HG03135 (cell line): ENCODE results near the gene OR7G1.
"Not testable (repeated sequence)": the region's sequence is repeated elsewhere in the genome, so short reads cannot be mapped to it uniquely, and the experiment has no call there.

Experiments used
- ATAC-seq: cut with Tn5 transposase; IDR thresholded peaks from one replicate; pipeline ENCODE4 v1.9.1; 2021; ENCODE audit warnings: mild to moderate bottlenecking, moderate library complexity; ENCODE audit not compliant: unreplicated experiment

OR7G1 gene

DNA sequence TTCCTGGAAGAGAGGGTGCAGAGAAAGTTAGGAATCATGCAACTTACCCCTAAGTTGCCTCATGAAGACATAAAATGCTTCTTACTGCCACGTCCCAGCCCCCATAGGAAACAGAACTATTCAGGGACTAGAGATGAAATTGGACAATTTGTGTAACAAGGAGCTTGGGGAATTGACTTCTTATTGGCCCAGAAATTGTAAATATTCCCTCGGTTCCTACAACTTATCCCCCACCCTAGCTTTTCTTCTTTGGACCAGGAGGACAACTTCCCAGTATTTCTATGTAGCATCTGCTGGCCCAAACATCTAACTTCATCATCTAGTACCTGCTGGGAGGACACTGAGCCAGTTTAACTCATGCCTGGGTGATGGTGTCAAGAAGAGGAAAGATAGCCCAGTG, 28.8 kb downstream of the OR7G1 start, which contains the start of gene OR1M1:
Gene OR1M1, plus strand, starts transcription at position 301 of the 400 bp plus-strand sequence. CDS start 6,184 bp downstream, outside the sequence.
- ATAC-seq, result no peak

GRCh38 chr19:9078651-9079050, 36.9 kb downstream of the OR7G1 start:
- no peak for ATAC-seq

DNA sequence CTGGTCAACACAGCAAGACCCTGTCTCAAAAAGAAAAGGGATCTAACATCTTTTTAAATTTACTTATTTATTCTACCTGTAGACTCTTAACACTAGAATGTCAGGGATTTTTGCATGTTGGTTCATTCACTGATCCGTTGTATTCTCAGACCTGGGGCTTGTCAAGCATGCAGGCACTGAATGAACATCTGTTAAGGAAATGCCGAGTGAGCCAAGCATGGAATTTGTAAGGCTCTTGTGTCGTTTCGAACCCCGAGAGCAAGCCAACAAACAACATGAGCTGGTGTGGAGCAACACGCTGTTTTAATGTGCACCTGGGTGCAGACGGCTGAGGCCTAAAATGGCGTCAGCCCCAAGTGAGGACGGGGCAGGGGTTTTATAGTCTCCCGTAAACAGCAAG, 38.7 kb downstream of the OR7G1 start:
- ATAC-seq, result no peak

- ATAC-seq, result no peak
Observed at GRCh38 chr19:9075064-9075949, 40.3 kb downstream of the OR7G1 start.

GRCh38 chr19:9073806-9074205, 41.8 kb downstream of the OR7G1 start:
- no peak for ATAC-seq

DNA sequence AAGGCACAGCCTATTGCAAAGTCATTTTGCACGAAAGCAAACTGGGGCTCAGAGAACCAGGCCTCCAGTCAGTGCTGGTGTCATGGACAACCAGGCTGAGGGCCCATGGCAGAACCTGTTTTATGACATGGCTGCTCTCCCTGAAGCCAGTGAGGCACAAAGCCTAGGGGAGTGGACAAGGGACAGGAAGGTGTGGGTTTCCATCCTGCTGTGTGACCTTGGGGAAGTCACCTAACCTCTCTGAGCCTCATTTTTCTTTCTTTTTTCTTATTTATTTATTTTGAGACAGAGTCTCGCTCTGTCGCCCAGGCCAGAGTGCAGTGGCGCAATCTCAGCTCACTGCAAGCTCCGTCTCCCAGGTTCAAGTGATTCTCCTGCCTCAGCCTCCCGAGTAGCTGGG, 43.8 kb downstream of the OR7G1 start:
- not testable (repeated sequence) for ATAC-seq

DNA sequence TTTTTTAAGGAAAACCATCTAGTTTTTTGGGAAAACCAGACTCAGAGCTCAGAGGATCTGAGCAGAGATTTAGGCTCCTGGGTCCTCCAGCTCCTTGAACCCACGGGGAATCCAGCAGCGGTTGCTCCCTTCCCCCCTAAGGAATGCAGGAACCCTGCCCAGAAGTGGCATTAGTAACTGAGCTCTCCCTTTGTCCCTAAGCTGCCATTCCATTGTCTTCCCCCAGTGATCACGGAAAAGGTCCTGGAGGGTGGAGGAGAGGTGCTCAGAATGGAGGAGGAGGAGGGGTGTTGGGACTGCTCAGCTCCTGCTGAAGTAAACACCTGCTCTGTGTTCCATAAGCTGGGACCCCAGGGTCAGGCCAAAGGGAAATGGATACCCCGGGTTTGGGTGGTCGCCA, 45.5 kb downstream of the OR7G1 start:
- no peak for ATAC-seq

GRCh38 chr19:9065457-9066014, 50.0 kb downstream of the OR7G1 start:
- ATAC-seq, result no peak
